K562 (cell line): ENCODE results near the gene SHLD1.

Experiments used
- BHLHE40 ChIP-seq: IDR thresholded peaks from 2 replicates; pipeline ENCODE4 v1.6.1; 2011; ENCODE audit warnings: low read length, improper control_type of control experiment
- CHD4 ChIP-seq: fragments of 200-600 bp; sonication (generic); IDR thresholded peaks from 3 replicates; pipeline ENCODE4 v1.6.1; 2012; ENCODE audit warnings: low read depth, mild to moderate bottlenecking, mixed read lengths, low read length, inconsistent platforms; ENCODE audit not compliant: insufficient read depth, insufficient replicate concordance, poor library complexity, severe bottlenecking
- EZH2 ChIP-seq: IDR thresholded peaks from 2 replicates; pipeline ENCODE4 v1.6.1; 2012; ENCODE audit warnings: low read depth, mild to moderate bottlenecking, inconsistent platforms, low read length, borderline replicate concordance
- MAZ ChIP-seq, 2 experiments: fragments of 450-650 bp in 1 of 2; sonication (generic) in 1 of 2; formaldehyde crosslinking; IDR thresholded peaks in 1 of 2; conservative IDR thresholded peaks in 1 of 2; 2 replicates each; pipeline versions ENCODE4 v1.4.0 to v1.5.0; 2020; ENCODE audit warnings: mild to moderate bottlenecking in 1 of 2, missing genetic modification reagents in 1 of 2

DNA sequence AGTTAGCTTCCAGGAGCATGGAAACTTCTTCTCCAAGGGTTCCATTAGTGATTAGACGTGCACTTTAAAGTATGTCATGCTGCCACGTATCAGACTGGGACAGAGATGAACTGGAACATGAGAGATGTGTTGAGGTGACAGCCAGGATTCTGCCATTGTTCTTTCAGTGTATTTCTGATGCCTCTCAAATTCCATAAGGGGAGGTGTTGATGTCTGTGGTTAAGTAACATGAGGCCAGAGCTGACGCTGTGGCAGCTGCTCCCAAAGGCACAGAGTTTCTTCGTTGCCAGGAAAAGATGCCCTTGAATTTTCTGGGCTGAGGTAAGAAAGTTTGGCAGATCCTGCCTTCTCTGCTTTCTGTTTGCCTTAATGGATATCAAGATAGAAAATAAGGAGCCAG lies 136.6 kb downstream of the SHLD1 start:
- TF ChIP-seq EZH2 (no peak), BHLHE40 (no peak), MAZ (CRISPR knock-in tag; conservative IDR thresholded peaks at IDR 0.05 in 1 of 2, IDR thresholded peaks at IDR 0.05 in 1 of 2) (no peak), CHD4 (no peak)
